Psoas muscle (tissue), 8 donors: ENCODE results near the gene LRRC56. TPM values are rescaled to one million over a fixed set of nuclear protein-coding genes. Genes with fewer than 3 reads are reported as not detected.

Experiments
- ATAC-seq, 4 donors: fragments of 200-7000 bp; cut with Tn5 transposase; one replicate each; pipeline ENCODE4 v1.9.1; 2020; ENCODE audit warnings: moderate library complexity in 3 of 4, mild to moderate bottlenecking in 2 of 4
- DNase-seq, 2 donors: peaks; one replicate each; pipeline ENCODE4 v3.0.0-alpha.2; 2020
- H3K27ac ChIP-seq: fragments of 200-600 bp; one replicate; pipeline ENCODE4 v1.8.0; 2022
- H3K27me3 ChIP-seq, 3 donors: fragments of 200-600 bp in 1 of 3; one replicate each; pipeline versions ENCODE4 v1.6.1 to v1.8.0; 2013 to 2022; ENCODE audit warnings: low read length in 2 of 3, mild to moderate bottlenecking in 2 of 3, moderate library complexity in 1 of 3; ENCODE audit not compliant: insufficient read depth in 3 of 3
- H3K36me3 ChIP-seq, 2 donors: fragments of 200-600 bp in 1 of 2; one replicate each; pipeline versions ENCODE4 v1.6.1 to v1.8.0; 2013 to 2022; ENCODE audit warnings: low read depth in 1 of 2, mild to moderate bottlenecking in 1 of 2, moderate library complexity in 1 of 2; ENCODE audit not compliant: insufficient read depth in 1 of 2
- H3K4me1 ChIP-seq: fragments of 200-600 bp; one replicate; pipeline ENCODE4 v1.8.0; 2022
- H3K4me3 ChIP-seq: fragments of 200-600 bp; one replicate; pipeline ENCODE4 v1.8.0; 2022; ENCODE audit warnings: mild to moderate bottlenecking
- H3K9me3 ChIP-seq: fragments of 200-600 bp; one replicate; pipeline ENCODE4 v1.8.0; 2022
- CTCF ChIP-seq: fragments of 200-600 bp; IDR thresholded peaks from one replicate; pipeline ENCODE4 v1.8.0; 2022; ENCODE audit warnings: antibody characterized with exemption
- WGBS, 3 donors: extraction: QIAGEN DNeasy Blood & Tissue Kit; methylation state at CpG; one replicate each; pipeline versions ENCODE4 v1.1.6 to v1.1.7; 2013; 5-methylcytosine and 5-hydroxymethylcytosine counted together
- intact Hi-C, 2 donors: fragments of 100-400 bp; cut with DNase I; formaldehyde crosslinking; loops; one replicate each; pipeline versions ENCODE4 v1.11.0 to v1.14.2; 2022
- polyA plus RNA-seq, 3 donors: library from polyadenylated mRNA; stranded (reverse); fragments of 200-250 nt; gene quantifications; one replicate each; pipeline ENCODE4 v1.2.3, GENCODE V29; 2013
- total RNA-seq, 4 donors: library from RNA; stranded (reverse); fragmentation: NEBNext Ultra II Directional in 2 of 4; extraction: Animal tissue kit (Norgen Biotek cat#: 25700) in 2 of 4; gene quantifications; one replicate each; pipeline versions ENCODE4 v1.2.1 to v1.2.4, GENCODE V29; 2021 to 2023
- donor health status: healthy with polysubstance abuse.
- donor health status: DM: no; HTN: no; CAD: no; lungs with moderate emphysema.
- donor health status: Bipolar disorder and iron deficiency.
- donor health status: healthy.
- donor health status: DM: yes; HTN: yes; CAD: no.
- donor health status: DM: no; HTN: no; CAD: no.
- donor health status: DM: no; HTN: no; CAD: no.
- donor health status: DM: yes; HTN: yes; CAD: no.

LRRC56 gene
- total and polyA plus RNA-seq, 7 donors: 0.30 to 0.84 (median 0.54) TPM; not detected in 1

DNA sequence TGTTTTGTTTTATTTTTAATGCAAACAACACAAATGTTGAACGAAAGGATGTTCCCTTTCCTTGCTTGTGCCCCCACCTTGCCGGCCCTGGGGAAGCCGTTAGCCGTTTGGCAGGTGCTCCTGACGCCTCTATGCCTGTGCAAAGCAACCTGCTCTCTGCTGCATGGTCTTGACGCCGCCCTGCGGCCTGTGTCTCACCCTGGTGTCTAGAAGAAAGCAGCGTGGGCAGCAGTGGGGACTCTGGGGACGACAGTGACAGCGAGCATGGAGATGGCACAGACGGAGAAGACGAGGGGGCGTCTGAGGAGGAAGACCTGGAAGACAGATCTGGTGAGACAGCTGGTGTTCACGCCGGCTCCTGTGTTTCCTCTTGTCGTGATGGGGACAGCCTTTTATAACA, 44.4 kb downstream of the LRRC56 start:
- no peak overlapping the region for H3K4me3 ChIP-seq
- intact Hi-C loops: no loop called here
- ATAC-seq: peak in 1 of 4 donors; percentile 2
- no peak for TF ChIP-seq CTCF
- peaks cover 0 to 50% of the 10 kb centered on the region in 2 donors for H3K36me3 ChIP-seq
- peaks cover 37% of the 10 kb centered on the region for H3K4me1 ChIP-seq
- WGBS, 3 donors: 76 to 80% (median 77%) methylated on average over 17 of the region's 17 CpGs
- no peak overlapping the region for H3K27ac ChIP-seq
- H3K9me3 ChIP-seq: no peaks in the 10 kb centered on the region
- no peak for DNase-seq
- no peaks in the 10 kb centered on the region for H3K27me3 ChIP-seq

GRCh38 chr11:584287-584686, 47.0 kb downstream of the LRRC56 start:
- H3K36me3 ChIP-seq: peaks cover 0 to 75% of the 10 kb centered on the region in 2 donors
- DNase-seq (no peak), ATAC-seq (no peak)
- H3K9me3 ChIP-seq: no peaks in the 10 kb centered on the region
- 95 to 96% (median 96%) methylated on average over 10 of the region's 10 CpGs for WGBS, 3 donors
- no peaks in the 10 kb centered on the region for H3K27me3 ChIP-seq
- intact Hi-C loops: no loop called here
- H3K4me3 ChIP-seq: no peak overlapping the region
- no peak overlapping the region for H3K27ac ChIP-seq
- no peak for TF ChIP-seq CTCF
- peaks cover 16% of the 10 kb centered on the region for H3K4me1 ChIP-seq

DNA sequence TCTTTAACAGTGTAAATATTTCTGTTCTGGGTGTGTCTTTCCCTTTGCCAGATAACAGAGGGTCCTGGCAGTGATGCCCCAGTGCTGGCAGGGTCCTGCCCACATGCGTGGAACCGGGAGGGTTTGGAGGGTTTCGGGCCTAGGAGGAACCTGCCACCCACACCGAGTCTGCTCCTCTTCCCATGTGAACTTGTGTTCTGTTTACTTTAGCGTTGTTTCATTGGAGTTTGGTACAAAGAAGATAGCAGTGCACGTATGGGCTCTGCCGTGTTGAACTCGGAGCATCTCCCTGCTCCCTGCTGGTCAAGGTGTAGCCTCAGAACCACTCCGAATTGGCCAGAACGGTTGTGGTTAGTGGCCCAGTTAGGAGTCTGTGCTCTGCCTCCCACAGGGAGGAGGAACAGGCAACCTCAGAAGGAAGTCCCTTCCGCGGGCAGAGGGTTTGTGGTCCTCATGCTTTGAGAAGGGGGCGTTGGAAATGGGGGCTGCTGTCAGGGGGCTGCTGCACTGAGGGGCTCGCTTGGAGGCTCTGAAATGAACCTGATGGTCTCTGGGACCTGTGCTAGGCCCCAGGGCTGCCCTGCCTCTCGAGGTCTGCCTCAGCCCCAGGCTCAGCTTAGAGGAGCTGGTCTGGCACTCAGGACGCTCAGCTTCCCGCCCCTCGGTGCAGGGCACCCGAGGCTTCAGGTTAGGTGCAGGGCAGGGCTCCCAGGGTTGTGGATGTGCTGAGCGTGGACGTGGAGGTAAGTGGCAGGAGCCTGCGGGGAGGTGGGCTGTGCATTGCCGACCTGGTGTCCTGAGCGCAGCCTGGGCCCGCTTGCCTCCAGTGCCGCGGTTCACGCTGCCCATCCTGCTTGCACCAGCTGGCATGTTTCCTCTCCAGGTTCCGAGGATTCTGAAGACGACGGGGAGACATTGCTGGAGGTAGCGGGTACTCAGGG, 49.3 kb downstream of the LRRC56 start:
- ATAC-seq: no peak

GRCh38 chr11:587546-587945, 50.2 kb downstream of the LRRC56 start:
- H3K27ac ChIP-seq: no peak overlapping the region
- WGBS, 3 donors: 80 to 85% (median 83%) methylated on average over 8 of the region's 8 CpGs
- no peak overlapping the region for H3K4me3 ChIP-seq
- intact Hi-C loops: no loop called here
- no peaks in the 10 kb centered on the region for H3K27me3 ChIP-seq
- H3K9me3 ChIP-seq: no peaks in the 10 kb centered on the region
- no peak for DNase-seq
- H3K36me3 ChIP-seq: peaks cover 0 to 93% of the 10 kb centered on the region in 2 donors
- no peak for TF ChIP-seq CTCF
- H3K4me1 ChIP-seq: no peaks in the 10 kb centered on the region
- ATAC-seq: peak in 1 of 4 donors; percentile 12

More for the DNA sequence above, 49.3 kb downstream of the LRRC56 start:
- peaks cover 0 to 93% of the 10 kb centered on the region in 2 donors for H3K36me3 ChIP-seq
- no peak overlapping the region for H3K4me3 ChIP-seq
- no peaks in the 10 kb centered on the region for H3K27me3 ChIP-seq
- H3K27ac ChIP-seq: no peak overlapping the region
- H3K4me1 ChIP-seq: no peaks in the 10 kb centered on the region
- no peak for DNase-seq
- 88 to 91% (median 88%) methylated on average over 31 to 32 of the region's 32 CpGs for WGBS, 3 donors
- no peaks in the 10 kb centered on the region for H3K9me3 ChIP-seq
- intact Hi-C loops: no loop called here
- TF ChIP-seq CTCF: no peak
